GM21390 (cell line): Measurements from ENCODE around the gene SLC38A10.
"Not testable (repeated sequence)": the region's sequence is repeated elsewhere in the genome, so short reads cannot be mapped to it uniquely, and the experiment has no call there.

Source experiments
- ATAC-seq: cut with Tn5 transposase; IDR thresholded peaks from one replicate; pipeline ENCODE4 v1.9.1; 2021; ENCODE audit not compliant: unreplicated experiment

The SLC38A10 gene

GRCh38 chr17:81232616-81233241 is 62.4 kb downstream of the SLC38A10 start:
- ATAC-seq: no peak

DNA sequence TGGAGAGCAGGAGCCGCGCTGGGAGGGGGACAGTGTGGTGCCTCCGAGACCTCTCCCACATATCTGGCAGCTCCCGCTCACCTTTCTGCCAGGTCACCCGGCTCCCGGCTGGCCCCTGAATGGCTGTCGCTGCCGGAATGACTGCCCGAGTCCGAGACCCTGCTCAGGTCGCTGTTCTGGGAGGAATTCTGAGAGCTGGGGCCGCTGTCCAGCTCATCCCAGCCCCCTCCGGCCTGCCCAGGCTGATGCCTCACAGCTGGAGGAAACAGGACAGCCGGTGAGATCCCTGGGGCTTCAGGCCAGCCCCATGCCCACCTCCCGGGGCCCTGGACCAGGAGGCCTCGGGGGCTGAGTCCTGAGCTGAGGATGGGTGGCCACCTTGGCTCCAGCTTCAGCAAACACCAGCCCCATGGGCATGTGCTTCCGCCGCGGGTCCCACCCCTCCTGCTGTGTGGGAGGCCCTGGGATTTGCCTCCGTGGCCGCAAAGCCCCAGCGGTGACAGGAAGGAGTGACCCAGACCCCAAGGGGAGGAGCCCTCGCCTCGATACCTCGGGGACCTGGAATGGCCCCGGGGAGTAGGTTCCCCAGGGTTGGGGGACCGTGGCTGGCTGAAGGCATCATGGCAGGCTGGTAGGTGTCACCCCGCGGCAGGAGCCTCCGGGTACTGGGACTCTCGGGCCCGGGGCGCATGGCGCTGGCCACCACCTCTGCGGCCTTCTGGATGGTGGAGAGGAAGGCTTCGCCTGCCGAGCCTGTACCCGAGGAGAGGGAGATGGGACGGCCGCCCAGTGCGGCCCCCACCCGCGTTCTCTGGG is 63.1 kb downstream of the SLC38A10 start:
- no peak for ATAC-seq

DNA sequence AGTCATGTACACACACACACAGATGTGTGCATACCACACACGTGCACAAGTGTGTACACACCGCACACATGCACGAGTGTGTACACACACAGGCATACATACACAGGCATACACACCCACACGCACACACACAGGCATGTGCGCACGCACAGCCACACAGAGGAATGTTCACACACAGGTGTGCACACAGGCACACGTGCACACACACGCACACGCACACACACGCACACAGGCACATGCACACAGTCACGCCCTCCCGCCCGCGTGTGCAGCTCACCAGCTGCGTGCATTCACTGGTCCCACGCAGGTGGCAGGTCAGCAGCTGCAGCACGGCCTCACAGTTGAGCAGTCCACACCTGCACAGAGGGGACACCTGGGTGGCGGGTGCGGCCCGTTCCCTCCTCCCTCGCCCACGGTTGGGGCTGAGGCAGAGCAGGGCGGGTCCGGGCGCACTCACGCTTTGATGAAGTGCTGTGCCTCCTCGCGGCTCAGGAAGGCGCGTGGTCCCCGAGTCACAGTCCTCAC is 63.9 kb downstream of the SLC38A10 start:
- ATAC-seq: no peak

GRCh38 chr17:81230043-81230820 is 64.9 kb downstream of the SLC38A10 start:
- no peak for ATAC-seq

- ATAC-seq: no peak
Observed at GRCh38 chr17:81229666-81229920, 65.5 kb downstream of the SLC38A10 start.

- ATAC-seq: no peak
Observed at GRCh38 chr17:81228834-81229665, 66.1 kb downstream of the SLC38A10 start.

- ATAC-seq: no peak
Observed at GRCh38 chr17:81228420-81228819, 66.7 kb downstream of the SLC38A10 start.

DNA sequence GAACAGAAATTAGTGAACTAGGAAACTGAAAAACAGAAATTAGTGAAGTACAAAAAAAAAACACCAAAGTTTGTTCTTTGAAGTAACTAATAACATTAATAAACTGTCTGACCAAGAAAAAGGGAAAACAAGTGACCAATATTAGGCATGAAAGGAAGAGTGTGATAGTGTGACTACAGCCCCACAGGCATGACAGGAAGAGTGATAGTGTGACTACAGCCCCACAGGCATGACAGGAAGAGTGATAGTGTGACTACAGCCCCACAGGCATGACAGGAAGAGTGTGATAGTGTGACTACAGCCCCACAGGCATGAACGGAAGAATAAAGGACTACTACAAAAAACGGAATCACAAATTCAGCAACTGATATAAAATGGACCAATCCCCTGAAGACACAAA is 67.5 kb downstream of the SLC38A10 start:
- ATAC-seq: not testable (repeated sequence)

DNA sequence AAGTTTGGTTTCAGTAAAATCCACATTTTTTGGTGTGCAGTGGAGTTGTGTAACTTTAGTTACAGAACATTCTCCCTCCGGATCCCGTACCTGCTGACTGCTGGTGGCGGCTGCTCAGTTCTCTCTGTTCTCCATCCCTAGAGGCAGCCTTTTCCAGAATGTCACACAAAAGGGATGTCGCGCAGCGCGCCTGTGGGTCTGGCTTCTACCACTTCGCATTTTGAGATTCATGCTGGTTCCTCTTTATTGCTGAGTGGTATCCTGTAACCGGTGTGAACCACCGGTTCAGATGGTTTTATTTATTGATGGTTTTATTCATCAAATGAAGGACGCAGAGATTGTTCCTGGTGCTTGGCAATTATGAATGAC is 71.4 kb downstream of the SLC38A10 start:
- ATAC-seq: no peak

- peak; percentile 89 for ATAC-seq
Observed at GRCh38 chr17:81222906-81223761, 72.0 kb downstream of the SLC38A10 start, which contains the start of gene CEP131. Gene CEP131, minus strand, starts transcription at chr17:81222965. Its CDS starts 2,909 bp downstream, at chr17:81220056.

DNA sequence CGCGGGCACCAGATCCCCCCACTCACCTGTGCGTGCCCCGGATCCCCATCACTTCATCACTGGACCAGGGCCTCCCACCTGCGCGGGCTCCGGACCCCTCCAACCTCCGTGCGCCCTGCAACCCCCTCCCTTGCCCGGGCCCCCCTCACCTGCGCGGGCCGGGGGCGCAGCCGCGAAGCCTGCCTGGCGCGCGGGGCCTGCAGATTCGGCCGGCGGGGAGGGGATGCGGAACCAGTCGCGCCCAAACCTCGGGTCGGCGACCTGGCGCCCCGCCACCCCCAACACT is 72.5 kb downstream of the SLC38A10 start:
- ATAC-seq: no peak

- no peak for ATAC-seq
Observed at GRCh38 chr17:81221842-81222619, 73.1 kb downstream of the SLC38A10 start.

DNA sequence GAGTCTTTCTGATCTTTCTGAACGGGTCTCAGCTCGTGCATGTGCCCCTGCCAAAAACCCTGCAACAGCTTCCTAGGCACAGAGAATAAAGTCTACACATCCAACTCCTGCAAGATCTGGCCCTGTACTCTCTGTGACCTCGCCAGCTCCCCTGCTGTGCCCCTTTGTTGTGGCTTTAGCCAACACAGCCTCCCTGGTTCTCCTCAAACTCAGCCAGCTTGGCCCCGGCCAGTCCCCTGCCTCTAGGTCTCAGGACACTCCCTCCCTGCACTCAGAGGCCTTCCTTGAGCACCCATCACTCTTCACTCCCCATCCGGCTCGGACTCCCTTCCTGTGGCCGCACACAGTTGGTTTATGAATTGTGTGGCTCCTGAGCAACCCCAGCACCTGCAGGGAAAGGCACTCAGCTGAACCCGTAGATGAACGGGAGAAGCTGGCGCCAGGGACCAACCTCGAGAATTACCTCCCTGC is 73.7 kb downstream of the SLC38A10 start:
- no peak for ATAC-seq

- no peak for ATAC-seq
Observed at GRCh38 chr17:81219476-81220180, 75.5 kb downstream of the SLC38A10 start.

DNA sequence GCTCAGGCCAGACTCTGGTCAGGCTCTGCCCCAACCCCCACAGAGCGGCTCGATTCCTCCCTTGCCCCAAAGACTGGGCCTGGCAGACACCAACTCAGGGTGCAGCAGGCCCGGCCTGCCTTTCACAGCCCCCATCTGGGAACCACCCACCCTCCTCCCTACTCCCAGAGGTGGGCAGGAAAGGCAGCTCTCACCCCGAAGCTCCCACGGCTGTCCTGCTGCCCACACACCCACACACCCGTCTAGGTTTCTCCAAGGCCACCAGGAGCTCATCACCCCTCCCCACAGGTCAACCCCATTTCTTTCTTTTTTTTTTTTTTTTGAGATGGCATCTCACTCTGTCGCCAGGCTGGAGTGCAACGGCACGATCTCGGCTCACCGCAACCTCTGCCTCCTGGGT is 76.1 kb downstream of the SLC38A10 start:
- no peak for ATAC-seq

DNA sequence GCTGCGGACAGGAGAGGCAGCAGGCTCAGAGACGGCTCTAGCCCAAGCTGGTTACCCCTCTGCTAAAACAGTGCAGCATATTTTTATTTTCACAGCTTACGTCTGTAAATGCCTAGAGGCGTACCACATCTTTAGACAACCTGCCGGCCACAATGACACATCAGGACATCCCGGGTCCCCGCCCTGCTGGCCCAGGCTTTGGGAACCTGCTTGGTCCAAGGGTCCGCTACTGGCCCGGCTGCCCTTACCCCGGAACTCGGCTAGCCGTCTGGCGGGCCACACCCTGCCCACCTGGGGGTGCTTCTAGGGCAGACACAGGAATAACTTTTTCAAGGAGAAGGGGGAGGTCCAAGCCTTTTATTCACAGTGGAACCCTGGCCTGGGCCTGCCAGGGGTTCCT is 76.6 kb downstream of the SLC38A10 start:
- no peak for ATAC-seq

GRCh38 chr17:81217491-81217890 is 77.6 kb downstream of the SLC38A10 start:
- ATAC-seq: no peak

GRCh38 chr17:81213978-81214377 is 81.1 kb downstream of the SLC38A10 start:
- no peak for ATAC-seq

DNA sequence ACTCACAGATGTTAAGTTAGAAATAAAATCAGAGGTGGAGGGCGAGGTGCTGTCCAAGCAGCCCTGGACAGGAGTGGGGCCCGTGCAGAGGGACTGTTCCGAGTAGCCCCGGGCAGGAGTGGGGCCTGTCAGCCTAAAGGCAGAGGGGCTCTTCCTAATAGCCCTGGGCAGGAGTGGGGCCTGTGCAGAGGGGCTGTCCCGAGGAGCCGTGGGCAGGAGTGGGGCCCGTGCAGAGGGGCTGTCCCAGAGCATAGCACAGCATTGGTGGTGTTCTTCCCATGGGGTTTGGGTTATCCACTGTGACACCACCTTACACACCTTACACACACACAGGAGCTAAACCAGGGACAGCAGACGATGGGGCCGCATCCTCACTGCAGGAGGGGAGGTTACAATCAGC is 82.7 kb downstream of the SLC38A10 start:
- ATAC-seq: no peak
